GM18858 (cell line): ENCODE measurements around the gene MPL.

ENCODE experiments used
- ATAC-seq: cut with Tn5 transposase; IDR thresholded peaks from one replicate; pipeline ENCODE4 v1.9.1; 2021; ENCODE audit not compliant: unreplicated experiment

Gene MPL

GRCh38 chr1:43337588-43337987, at the start of gene MPL:
Gene MPL (plus strand): TSS chr1:43337818. CDS start chr1:43337849, 31 bp downstream.
- no peak for ATAC-seq

- no peak for ATAC-seq
Observed at GRCh38 chr1:43288058-43288784, 49.4 kb upstream of the MPL start.

GRCh38 chr1:43288785-43289706, 48.6 kb upstream of the MPL start:
- ATAC-seq, result no peak

GRCh38 chr1:43292216-43292615, 45.4 kb upstream of the MPL start:
- ATAC-seq, result no peak

GRCh38 chr1:43292679-43293078, 44.9 kb upstream of the MPL start:
- ATAC-seq, result no peak

GRCh38 chr1:43293176-43293575, 44.4 kb upstream of the MPL start:
- no peak for ATAC-seq

- ATAC-seq, result no peak
Observed at GRCh38 chr1:43293896-43294760, 43.5 kb upstream of the MPL start.

GRCh38 chr1:43294761-43295160, 42.9 kb upstream of the MPL start:
- ATAC-seq, result no peak

- ATAC-seq, result no peak
Observed at GRCh38 chr1:43296207-43296606, 41.4 kb upstream of the MPL start.

- no peak for ATAC-seq
Observed at GRCh38 chr1:43298055-43298454, 39.6 kb upstream of the MPL start.

- no peak for ATAC-seq
Observed at GRCh38 chr1:43299101-43299500, 38.5 kb upstream of the MPL start.

- no peak for ATAC-seq
Observed at GRCh38 chr1:43300378-43301094, 37.1 kb upstream of the MPL start, which contains the start of gene TIE1. Gene TIE1 (plus strand): TSS chr1:43300982. CDS start chr1:43301072, 90 bp downstream.

GRCh38 chr1:43302201-43302600, 35.4 kb upstream of the MPL start:
- ATAC-seq, result no peak

- no peak for ATAC-seq
Observed at GRCh38 chr1:43302721-43303470, 34.7 kb upstream of the MPL start.

GRCh38 chr1:43303471-43304313, 33.9 kb upstream of the MPL start:
- no peak for ATAC-seq

- no peak for ATAC-seq
Observed at GRCh38 chr1:43304314-43304681, 33.3 kb upstream of the MPL start.

- no peak for ATAC-seq
Observed at GRCh38 chr1:43304771-43305300, 32.8 kb upstream of the MPL start.

- no peak for ATAC-seq
Observed at GRCh38 chr1:43305461-43305860, 32.2 kb upstream of the MPL start.
